ENCODE results near the gene SLC6A6.

SLC6A6 gene

GRCh38 chr3:14456794-14457193 is 54.4 kb downstream of the SLC6A6 start:
- DNase-seq: no peak

- no peak for DNase-seq
Observed at GRCh38 chr3:14457481-14457880, 55.1 kb downstream of the SLC6A6 start.

- DNase-seq: no peak
Observed at GRCh38 chr3:14457999-14458398, 55.6 kb downstream of the SLC6A6 start.

GRCh38 chr3:14458434-14459275 is 56.2 kb downstream of the SLC6A6 start:
- DNase-seq: no peak

GRCh38 chr3:14459384-14459783 is 57.0 kb downstream of the SLC6A6 start:
- no peak for DNase-seq

- no peak for DNase-seq
Observed at GRCh38 chr3:14459787-14460186, 57.4 kb downstream of the SLC6A6 start.

- DNase-seq: no peak
Observed at GRCh38 chr3:14460342-14461005, 58.1 kb downstream of the SLC6A6 start.

GRCh38 chr3:14461006-14461747 is 58.8 kb downstream of the SLC6A6 start:
- DNase-seq: no peak

- no peak for DNase-seq
Observed at GRCh38 chr3:14461748-14462324, 59.4 kb downstream of the SLC6A6 start.

GRCh38 chr3:14462738-14463137 is 60.3 kb downstream of the SLC6A6 start:
- no peak for DNase-seq

- no peak for DNase-seq
Observed at GRCh38 chr3:14463330-14464140, 61.1 kb downstream of the SLC6A6 start.

GRCh38 chr3:14464141-14464465 is 61.7 kb downstream of the SLC6A6 start:
- DNase-seq: no peak

- no peak for DNase-seq
Observed at GRCh38 chr3:14464521-14464920, 62.1 kb downstream of the SLC6A6 start.

GRCh38 chr3:14465425-14465824 is 63.0 kb downstream of the SLC6A6 start:
- DNase-seq: no peak

GRCh38 chr3:14466179-14466903 is 63.9 kb downstream of the SLC6A6 start:
- DNase-seq: no peak

- DNase-seq: no peak
Observed at GRCh38 chr3:14467814-14468620, 65.6 kb downstream of the SLC6A6 start.

GRCh38 chr3:14468621-14468981 is 66.2 kb downstream of the SLC6A6 start:
- DNase-seq: no peak

GRCh38 chr3:14470461-14470860 is 68.1 kb downstream of the SLC6A6 start:
- DNase-seq: no peak

GRCh38 chr3:14471016-14471415 is 68.6 kb downstream of the SLC6A6 start:
- DNase-seq: no peak

GRCh38 chr3:14471690-14472089 is 69.3 kb downstream of the SLC6A6 start:
- DNase-seq: no peak

Measured in NCI-H187 treated with DMSO at 0.1 percent for 48 hours (cell line).